Vagina (tissue), 2 donors: ENCODE results near the gene SLC26A11. TPM values are rescaled to one million over a fixed set of nuclear protein-coding genes. Genes with fewer than 3 reads are reported as not detected.

ENCODE experiments used
- DNase-seq, 2 donors: peaks; one replicate each; pipeline ENCODE4 v3.0.0-alpha.2; 2017; ENCODE audit errors: extremely low spot score in 2 of 2
- H3K27ac ChIP-seq: fragments of 200-600 bp; sonication (generic); one replicate; pipeline ENCODE4 v1.5.1; 2019
- H3K27me3 ChIP-seq: fragments of 200-600 bp; sonication (generic); one replicate; pipeline ENCODE4 v1.5.1; 2019
- H3K36me3 ChIP-seq, 2 donors: fragments of 200-600 bp; sonication (generic); one replicate each; pipeline ENCODE4 v1.5.1; 2017 to 2019
- H3K4me1 ChIP-seq: fragments of 200-600 bp; sonication (generic); one replicate; pipeline ENCODE4 v1.5.1; 2019
- H3K4me3 ChIP-seq, 2 donors: fragments of 200-600 bp; sonication (generic); 1 replicate in 1 of 2; 2 replicates in 1 of 2; pipeline ENCODE4 v1.5.1; 2016 to 2019
- H3K9me3 ChIP-seq: fragments of 200-600 bp; sonication (generic); one replicate; pipeline ENCODE4 v1.5.1; 2019
- POLR2A ChIP-seq, 2 donors: fragments of 450-650 bp; IDR thresholded peaks; one replicate each; pipeline ENCODE4 v1.6.1; 2017; ENCODE audit warnings: antibody characterized with exemption in 2 of 2, mild to moderate bottlenecking in 2 of 2, moderate library complexity in 2 of 2
- POLR2AphosphoS5 ChIP-seq, 2 donors: sonication (generic); formaldehyde crosslinking; IDR thresholded peaks; one replicate each; pipeline ENCODE4 v1.9.0; 2017; ENCODE audit warnings: antibody characterized with exemption in 2 of 2, mild to moderate bottlenecking in 2 of 2, low read depth in 1 of 2; ENCODE audit not compliant: insufficient read depth in 1 of 2
- intact Hi-C: fragments of 100-400 bp; cut with DNase I; formaldehyde crosslinking; loops from one replicate; pipeline ENCODE4 v1.15.1; 2023
- total RNA-seq: library from RNA; depleted of rRNA; stranded (reverse); fragments of >200 nt; gene quantifications from one replicate; pipeline ENCODE4 v1.2.3, GENCODE V29; 2016
- TF ChIP-seq, protein P1 (sequence below), 3 experiments: fragments of 450-650 bp in 2 of 3; fragments of 200-600 bp in 1 of 3; sonication (generic) in 1 of 3; IDR thresholded peaks; one replicate each; pipeline ENCODE4 v1.5.1; 2017 to 2019; ENCODE audit warnings: antibody characterized with exemption in 3 of 3, mild to moderate bottlenecking in 2 of 3, moderate library complexity in 2 of 3

Gene SLC26A11
- total RNA-seq, 1 donor from 2014 or later: 22.8 TPM

DNA sequence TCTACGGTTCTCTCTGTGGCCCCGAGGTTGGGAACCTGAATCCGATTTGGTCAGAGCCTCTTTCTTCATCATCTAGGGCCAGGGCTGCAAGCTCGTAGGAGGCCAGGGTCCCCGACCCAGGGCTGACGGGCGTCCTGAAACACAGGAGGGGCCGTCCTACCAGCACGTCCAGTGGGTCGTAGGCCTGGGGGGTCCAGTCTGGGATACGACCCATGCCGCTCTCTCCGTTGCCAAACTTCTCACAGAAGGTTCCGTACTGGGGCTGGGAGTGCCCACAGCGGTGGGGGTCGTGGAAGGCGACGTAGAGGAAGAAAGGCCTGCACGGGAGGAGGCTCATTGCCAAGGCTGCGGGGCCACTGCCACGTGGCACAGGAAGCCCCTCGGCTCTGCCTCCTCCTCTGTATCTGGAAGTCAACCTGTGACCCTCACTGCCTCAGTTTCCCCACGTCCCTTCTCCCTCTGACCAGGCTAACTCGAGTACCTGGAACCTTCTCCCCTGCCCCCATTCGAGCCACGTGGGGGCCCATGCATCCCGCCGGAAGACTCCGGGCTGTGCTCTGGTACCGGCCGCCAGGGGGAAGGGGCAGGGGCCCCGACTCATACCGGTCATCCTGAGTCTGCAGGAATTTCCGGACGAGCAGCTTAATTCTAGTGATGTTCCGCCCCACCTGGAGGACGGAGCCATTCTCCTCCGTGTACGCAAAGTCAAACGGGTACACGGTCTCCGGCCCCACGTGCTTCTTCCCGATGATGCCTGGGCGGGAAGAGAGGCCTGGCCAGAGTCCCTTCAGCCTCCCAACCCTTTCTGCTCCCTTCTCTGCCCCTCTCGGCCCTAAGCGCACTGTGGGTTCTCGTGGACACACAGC is 6.0 kb upstream of the SLC26A11 start:
- Histone ChIP-seq H3K27me3 (no peaks in the 10 kb centered on the region), H3K9me3 (no peaks in the 10 kb centered on the region), H3K27ac (no peak overlapping the region), H3K4me1 (peaks cover 12% of the 10 kb centered on the region), H3K36me3 (peaks cover 5 to 52% of the 10 kb centered on the region in 2 donors), H3K4me3 (no peak overlapping the region)
- DNase-seq: no peak
- intact Hi-C loops: no loop called here
- TF ChIP-seq, protein P1, sequence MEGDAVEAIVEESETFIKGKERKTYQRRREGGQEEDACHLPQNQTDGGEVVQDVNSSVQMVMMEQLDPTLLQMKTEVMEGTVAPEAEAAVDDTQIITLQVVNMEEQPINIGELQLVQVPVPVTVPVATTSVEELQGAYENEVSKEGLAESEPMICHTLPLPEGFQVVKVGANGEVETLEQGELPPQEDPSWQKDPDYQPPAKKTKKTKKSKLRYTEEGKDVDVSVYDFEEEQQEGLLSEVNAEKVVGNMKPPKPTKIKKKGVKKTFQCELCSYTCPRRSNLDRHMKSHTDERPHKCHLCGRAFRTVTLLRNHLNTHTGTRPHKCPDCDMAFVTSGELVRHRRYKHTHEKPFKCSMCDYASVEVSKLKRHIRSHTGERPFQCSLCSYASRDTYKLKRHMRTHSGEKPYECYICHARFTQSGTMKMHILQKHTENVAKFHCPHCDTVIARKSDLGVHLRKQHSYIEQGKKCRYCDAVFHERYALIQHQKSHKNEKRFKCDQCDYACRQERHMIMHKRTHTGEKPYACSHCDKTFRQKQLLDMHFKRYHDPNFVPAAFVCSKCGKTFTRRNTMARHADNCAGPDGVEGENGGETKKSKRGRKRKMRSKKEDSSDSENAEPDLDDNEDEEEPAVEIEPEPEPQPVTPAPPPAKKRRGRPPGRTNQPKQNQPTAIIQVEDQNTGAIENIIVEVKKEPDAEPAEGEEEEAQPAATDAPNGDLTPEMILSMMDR (IDR thresholded peaks at IDR 0.05): no peak
- TF ChIP-seq POLR2AphosphoS5 (IDR thresholded peaks at IDR 0.05; ENCODE audit: insufficient read depth in 1 of 2, low read depth in 1 of 2) (no peak), POLR2A (IDR thresholded peaks at IDR 0.05) (no peak)

DNA sequence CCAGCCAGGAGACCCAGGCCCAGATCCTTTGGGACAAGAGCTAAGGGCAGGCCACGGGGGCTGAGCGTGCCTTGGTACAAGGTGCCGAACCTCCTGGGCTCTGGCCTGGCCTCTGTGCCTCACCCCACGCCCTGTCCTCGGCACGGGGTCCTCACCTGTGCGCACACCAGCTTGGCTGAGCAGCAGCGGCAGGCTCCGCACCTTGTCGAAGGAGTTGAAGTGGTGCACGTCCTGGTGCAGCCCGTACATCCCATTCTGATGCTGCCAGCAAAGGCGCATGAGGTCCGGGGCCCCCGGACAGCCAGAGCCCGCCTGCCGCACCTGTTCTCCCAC is 5.4 kb upstream of the SLC26A11 start:
- Histone ChIP-seq H3K4me1 (peaks cover 18% of the 10 kb centered on the region), H3K4me3 (no peak overlapping the region), H3K27ac (no peak overlapping the region), H3K9me3 (no peaks in the 10 kb centered on the region), H3K36me3 (peaks cover 5 to 46% of the 10 kb centered on the region in 2 donors), H3K27me3 (no peaks in the 10 kb centered on the region)
- DNase-seq: no peak
- intact Hi-C loops: no loop called here
- TF ChIP-seq POLR2AphosphoS5 (IDR thresholded peaks at IDR 0.05; ENCODE audit: insufficient read depth in 1 of 2, low read depth in 1 of 2) (no peak), POLR2A (IDR thresholded peaks at IDR 0.05) (no peak)
- TF ChIP-seq, protein P1 (IDR thresholded peaks at IDR 0.05): no peak

DNA sequence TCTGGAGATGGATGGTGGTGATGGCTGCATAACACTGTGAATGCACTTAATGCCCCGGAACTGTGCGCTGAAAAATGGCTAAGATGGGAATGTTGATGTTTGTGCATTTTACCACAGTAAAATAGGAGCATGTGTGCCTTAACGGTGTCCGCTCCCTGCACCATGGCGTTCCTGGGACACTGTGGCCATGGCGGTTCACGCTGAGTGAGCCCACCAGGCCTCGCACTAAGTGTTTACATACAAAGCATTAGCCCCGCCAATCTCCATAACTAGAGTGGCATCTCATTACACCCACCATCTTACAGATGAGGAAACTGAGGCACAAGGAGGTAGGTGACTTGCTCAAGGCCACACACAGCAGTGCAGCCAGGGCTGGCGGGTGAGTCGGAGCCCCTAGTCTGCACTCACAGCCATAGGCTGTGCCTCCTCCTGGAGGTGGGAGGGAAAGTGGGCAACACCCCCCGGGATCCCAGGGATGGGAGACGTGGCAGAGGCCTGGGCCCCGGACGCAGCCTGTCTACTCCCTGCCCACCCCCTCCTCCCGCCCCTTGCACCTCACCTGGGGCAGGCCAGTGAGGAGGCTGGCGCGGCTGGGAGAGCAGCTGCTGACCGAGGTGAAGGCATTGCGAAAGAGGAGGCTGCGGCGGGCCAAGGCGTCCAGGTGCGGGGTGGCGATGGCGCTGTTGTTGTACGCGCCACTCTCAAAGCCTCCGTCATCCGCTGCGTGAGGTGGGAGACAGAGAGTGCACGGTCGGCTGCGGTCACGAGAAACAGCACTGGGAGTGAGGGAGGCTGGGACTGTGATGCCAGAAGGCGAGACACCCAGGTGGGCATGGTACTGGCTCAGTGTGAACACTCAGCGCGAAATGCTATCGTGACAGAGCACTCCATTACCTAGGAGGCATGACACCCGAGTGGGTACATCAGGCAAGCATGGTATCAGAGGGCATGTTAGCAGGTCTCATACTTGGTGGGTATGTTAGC is 3.5 kb upstream of the SLC26A11 start:
- no peak overlapping the region for H3K27ac ChIP-seq
- H3K36me3 ChIP-seq: peaks cover 5 to 30% of the 10 kb centered on the region in 2 donors
- peaks cover 30% of the 10 kb centered on the region for H3K4me1 ChIP-seq
- no peak overlapping the region for H3K4me3 ChIP-seq
- no peaks in the 10 kb centered on the region for H3K27me3 ChIP-seq
- intact Hi-C loops: no loop called here
- no peak for DNase-seq
- no peaks in the 10 kb centered on the region for H3K9me3 ChIP-seq
- TF ChIP-seq, protein P1 (IDR thresholded peaks at IDR 0.05): no peak
- TF ChIP-seq POLR2A (IDR thresholded peaks at IDR 0.05) (no peak), POLR2AphosphoS5 (IDR thresholded peaks at IDR 0.05; ENCODE audit: insufficient read depth in 1 of 2, low read depth in 1 of 2) (no peak)

DNA sequence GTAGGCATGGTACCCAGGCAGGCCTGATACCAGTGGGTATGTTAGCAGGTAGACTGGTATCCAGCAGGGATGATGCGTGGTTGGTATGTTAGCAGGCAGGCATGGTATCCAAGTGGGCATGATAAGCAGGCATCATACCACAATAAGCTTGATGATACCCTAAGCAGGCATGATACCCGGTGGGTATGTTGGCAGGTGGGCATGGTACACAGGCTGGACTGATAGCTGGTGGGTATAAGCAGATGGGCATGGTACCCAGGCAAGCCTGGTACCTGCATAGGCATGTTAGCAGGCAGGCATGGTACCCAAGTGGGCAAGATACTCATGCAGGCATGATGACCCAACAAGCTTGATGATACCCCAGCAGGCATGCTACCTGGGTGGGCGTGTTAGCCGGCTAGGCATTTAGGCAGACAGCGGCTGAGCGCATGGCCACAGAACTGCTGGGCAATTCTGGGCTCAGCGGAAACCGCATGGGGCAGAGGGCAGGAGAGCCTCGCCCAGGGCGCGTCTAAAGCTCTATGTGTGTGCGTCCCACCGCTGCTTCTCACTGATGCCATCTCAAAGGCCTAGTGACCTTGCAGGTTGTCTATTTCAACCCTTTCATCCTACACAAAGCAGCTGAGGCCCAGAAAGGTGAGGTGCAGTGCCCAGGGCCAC is 2.4 kb upstream of the SLC26A11 start:
- no peak for DNase-seq
- peaks cover 37% of the 10 kb centered on the region for H3K4me1 ChIP-seq
- intact Hi-C loops: no loop called here

More for the DNA sequence above, 2.4 kb upstream of the SLC26A11 start:
- H3K27ac ChIP-seq: no peak overlapping the region
- no peak for TF ChIP-seq POLR2A (IDR thresholded peaks at IDR 0.05)
- no peak for TF ChIP-seq POLR2AphosphoS5 (IDR thresholded peaks at IDR 0.05; ENCODE audit: insufficient read depth in 1 of 2, low read depth in 1 of 2)
- TF ChIP-seq, protein P1 (IDR thresholded peaks at IDR 0.05): no peak
- H3K9me3 ChIP-seq: no peaks in the 10 kb centered on the region
- peaks cover 0 to 20% of the 10 kb centered on the region in 2 donors for H3K36me3 ChIP-seq
- H3K27me3 ChIP-seq: no peaks in the 10 kb centered on the region
- no peak overlapping the region for H3K4me3 ChIP-seq
